HG03442 (cell line): ENCODE results near the gene CAPN2.
"Not testable (repeated sequence)": the region's sequence is repeated elsewhere in the genome, so short reads cannot be mapped to it uniquely, and the experiment has no call there.

Source experiments
- ATAC-seq: cut with Tn5 transposase; IDR thresholded peaks from one replicate; pipeline ENCODE4 v1.9.1; 2021; ENCODE audit warnings: mild to moderate bottlenecking, moderate library complexity; ENCODE audit not compliant: unreplicated experiment

CAPN2 gene

DNA sequence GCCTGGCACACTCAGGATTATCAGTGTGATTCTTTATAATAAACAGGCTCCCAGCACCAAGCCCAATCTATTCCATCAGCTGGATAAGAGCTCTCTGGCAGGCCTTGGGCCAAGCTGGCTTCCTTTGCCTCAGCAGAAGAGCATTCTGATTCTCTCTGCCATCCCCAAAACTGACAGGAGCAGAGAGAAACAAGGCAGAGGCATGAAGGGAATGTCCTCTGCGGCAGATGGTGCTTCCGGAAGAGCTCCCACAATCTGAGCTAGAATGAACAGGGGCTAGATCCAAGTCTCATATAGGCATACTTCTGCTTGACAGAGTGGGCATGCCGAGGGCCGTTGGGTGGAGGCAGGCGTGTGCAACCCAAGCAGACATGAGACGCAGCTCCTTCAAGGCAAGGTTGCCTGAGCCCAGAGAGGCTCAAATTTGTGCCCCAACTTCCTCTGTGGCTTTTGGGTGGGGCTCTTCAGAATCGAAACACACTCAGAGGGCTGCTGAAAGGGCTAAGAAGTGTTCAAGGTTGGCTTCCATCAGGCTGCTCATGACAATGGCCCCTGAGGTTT lies 4.0 kb downstream of the CAPN2 start:
- ATAC-seq: peak; percentile 38

DNA sequence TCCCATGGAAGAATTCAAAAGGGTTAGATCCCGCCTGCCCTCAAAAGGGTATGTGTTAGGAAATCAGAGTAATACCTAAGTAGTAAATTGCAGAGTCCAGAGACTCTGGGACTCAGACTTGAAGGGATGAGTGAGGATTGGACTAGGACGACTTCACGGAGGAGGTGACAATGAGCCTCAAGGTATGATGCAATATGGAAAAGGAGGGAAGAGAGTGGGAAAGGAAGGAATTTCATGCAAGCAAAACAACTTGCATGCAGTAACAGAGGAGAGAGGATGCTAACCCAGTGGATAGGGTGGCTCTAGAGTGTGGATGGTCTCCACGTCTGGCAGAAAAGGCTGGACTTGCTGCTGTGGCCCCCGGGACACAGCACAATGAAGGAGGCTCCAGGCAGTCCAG lies 4.8 kb downstream of the CAPN2 start:
- no peak for ATAC-seq

DNA sequence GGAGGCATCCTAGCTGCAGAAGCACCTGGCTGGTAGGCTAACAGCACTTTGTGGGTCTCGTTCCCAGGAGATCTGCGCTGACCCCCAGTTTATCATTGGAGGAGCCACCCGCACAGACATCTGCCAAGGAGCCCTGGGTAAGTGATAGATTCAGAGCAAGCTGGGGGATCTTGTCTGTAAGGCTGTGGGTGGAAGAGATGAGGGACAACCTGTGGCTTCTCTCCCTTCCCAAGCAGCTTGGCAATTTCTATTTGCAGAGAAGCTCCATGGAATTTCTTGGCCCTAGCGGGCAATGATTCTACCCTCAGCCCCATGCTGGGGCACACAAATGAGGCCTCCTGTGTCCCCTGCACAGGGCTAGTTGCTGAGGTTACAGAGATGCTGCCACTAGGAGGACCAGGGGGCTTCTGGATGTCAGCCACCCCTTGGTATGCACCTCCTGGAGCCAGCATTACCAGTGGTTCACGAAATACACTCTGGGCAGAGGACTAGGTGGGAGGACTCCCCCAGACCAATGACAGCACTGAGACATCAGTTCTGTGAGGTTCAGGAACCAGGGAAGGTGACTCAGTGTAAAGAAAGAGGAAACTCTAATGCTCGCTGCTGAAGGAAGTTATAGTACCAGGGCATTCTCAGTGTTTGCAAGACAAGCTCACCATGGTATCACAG lies 5.5 kb downstream of the CAPN2 start:
- no peak for ATAC-seq

DNA sequence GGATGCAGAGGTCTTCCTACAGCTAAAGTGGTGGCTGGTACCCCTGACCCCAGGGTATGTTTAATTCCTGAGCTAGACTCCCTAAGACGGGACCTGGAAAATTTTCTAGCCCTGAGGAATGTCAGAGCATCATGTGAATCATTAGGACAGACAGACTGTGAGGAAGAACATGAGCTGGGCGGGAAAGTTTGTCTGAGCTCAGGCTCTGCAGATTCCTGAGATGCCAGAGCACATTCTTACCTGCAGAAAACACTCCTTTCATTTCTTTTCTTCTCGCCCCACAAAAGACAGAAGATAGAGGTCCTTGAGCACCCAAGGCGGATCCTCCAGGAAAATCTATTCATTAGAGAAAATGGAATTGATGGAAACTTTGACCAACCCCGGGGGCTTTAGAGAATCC lies 6.5 kb downstream of the CAPN2 start:
- ATAC-seq: no peak

DNA sequence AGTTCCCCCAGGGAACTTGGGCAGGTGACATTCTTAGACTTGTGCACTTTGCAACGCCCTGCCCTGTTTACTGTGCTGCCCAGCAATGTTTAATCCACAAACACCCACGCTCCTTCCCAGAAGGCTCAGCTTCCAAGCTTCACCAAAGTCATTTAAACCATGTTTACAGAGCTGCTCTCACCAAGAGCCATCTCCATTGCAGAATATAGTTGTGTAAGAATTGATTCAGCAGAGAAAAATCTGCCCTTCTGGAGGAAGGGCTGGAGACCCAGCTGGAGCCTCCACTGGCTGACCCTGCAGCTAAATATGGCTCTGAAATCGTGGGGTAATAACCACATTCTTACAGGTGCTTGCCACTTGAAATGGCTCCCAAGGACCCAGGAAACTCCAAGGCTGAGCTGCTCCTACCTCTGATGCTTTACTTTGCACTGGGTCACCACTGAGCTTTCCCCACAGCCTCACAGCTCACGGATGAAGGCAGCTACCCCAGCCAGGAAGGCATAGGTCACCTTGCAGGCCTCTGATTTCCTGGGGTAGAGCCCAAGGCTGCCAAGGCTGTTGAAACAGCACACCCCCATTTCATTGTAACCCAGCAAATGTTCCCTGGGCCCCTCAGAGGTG lies 8.7 kb downstream of the CAPN2 start:
- ATAC-seq: no peak

DNA sequence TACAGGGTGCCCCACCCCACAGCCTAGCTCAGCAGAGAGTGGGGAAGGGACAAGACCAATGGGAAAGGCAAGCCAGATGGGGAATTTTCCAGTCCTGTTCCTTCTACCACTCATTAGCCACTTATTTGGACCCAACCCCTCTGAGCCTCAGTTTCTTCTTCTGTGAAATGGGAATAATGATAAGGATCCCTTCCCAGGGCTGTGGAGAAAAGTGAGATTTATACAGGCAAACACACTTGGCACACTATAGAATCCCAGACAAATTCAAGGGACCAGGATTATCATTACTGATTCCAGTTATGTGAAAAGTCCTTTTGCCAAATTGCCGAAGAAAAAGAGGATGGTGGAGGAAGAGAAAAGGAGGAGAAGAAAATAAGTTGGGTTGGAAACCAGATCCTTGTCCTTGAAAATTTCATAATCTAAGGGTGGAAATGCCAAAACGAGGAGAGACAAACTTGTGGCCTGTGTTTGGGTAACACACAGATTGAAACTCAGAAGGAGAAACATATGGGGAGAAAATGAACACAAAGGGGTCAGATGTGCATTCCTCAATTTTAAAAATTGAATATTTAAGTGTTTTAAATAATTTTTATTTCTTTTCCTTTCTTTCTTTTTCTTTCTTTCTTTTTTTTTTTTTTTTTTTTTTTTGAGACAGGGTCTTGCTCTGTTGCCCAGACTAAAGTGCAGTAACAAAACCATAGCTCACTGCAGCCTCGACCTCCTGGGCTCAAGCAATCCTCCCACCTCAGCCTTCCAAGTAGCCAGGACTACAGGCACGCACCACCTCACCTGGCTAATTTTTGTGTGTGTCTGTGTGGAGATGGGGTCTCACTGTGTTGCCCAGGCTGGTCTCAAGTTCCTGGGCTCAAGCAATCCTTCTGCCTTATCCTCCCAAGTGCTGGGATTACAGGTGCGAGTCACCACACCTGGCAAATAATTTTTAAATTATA lies 9.6 kb downstream of the CAPN2 start:
- ATAC-seq: no peak

DNA sequence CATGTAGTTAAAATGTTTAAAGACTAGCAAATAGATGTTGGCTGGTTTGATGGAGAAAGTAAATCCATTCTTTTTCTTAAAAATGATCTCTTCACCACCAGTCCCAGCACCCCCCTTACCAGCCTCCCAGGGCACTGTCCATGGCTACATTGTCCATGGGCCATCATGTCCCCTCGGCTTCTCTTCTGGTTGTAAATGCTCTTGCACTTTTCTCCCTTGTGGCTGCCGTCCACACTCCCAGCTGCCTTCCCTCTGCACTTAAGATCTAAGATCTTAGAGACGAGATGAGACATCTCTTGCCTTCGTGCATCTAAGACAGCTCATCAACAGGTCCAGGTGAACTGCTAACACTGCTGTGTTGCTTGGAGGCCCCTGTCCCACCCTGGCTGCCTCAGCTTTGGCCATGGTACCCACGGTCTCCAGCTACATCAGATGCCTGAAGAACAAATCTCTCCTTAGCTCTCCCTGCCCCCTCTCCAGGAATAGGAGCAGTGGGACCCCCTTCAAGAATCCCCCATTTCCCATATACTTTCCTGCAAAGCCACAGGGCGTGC lies 11.1 kb downstream of the CAPN2 start:
- ATAC-seq: no peak

DNA sequence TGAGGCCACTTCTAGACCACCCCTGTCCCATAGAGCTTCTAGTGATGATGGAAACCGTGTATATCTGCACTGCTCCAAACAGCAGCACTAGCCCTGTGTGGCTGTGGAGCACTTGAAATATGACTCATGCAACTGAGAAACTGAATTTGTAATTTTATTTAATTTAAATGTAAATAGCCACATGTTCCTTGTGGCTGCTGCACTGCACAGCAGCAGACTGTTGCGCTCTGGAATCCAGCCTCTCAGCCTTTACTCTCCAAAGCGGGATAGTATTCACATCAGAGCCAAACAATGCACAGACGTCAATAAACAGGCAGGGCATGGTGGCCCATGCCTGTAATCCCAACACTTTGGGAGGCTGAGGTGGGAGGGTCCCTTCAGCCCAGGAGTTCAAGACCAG lies 12.0 kb downstream of the CAPN2 start:
- ATAC-seq: no peak

DNA sequence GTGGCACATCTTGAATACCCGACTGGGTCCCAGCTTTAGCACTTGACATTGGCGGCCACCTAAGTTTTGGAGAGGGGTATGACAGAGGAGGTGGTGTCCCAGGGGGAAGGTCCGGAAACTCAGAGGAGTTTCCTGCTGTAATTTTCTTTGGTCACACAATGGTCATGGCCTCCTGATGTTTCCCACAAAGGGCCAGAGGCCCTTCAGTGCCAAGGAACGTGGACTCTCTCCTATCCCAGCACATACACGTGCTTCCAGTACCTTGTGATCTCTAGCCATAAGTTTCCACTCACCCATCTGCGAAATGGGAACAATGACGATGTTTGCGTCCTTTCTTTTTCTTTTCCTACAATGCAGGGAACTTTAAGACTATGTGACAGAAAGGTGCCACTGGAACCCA lies 13.2 kb downstream of the CAPN2 start:
- no peak for ATAC-seq

DNA sequence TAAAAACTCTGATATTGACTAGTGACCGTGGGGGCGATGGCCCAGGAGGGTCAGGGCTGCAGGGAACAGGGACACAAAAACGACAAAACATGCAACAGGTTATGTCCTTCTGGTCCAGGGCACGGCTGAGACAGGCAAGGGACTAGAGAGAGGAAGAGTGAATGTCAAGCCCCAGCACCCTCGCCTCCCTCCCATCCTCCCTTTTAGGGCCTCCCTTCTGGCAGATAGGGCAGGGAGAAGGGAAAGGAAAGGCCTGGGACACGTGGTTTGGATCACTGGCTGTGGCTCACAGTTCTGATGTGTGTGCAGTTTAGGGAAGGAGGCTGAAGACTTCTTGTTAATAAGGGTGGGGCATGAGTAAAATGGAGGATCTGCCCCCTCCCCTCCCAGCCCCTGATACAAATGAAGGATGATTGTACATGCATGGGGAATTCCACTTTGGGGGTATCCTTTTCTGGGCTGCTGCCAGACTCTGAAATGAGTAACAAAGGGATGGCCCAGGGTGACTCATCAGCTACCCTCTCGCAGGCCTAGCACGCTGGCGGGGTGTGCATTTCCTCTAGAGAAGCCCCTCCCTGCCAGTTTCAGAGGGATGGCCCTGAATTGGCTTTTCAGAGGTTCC lies 14.2 kb downstream of the CAPN2 start:
- ATAC-seq: peak; percentile 93

DNA sequence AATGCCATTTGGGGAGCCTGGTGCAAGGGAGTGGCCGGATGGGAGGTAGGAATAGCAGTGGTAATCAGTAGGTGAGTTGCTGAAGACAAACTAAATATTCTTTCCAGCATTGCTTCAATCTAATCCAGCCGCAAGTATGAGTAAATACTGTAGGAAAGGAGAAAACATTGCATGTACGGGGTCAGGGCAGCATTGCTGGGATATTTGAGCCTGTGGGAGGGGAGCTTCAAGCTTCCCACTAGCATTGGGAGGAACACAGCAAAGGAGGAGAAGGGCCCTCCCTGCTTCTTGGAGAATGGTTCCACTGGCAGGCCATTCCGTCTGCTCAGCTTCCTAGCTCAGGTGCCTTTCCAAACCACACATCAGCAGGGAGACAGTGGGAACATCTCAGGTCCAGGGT lies 15.2 kb downstream of the CAPN2 start:
- ATAC-seq: no peak

DNA sequence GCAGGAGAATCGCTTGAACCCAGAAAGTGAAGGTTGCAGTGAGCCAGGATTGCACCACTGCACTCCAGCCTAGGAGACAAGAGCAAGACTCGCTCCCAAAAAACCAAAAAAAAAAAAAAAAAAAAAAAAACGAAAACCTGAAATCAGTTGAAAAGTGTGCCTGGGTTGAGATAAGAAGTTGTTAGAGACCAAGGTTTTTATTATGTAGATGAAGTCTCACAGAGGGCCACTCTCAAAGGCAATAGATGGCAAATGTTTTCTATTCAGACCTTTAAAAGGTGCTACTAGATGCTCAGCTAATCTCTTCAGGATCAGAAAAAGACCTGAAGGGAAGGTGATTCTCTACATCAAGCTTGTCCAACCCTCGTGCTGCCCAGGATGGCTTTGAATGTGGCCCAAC lies 17.6 kb downstream of the CAPN2 start:
- ATAC-seq: no peak

DNA sequence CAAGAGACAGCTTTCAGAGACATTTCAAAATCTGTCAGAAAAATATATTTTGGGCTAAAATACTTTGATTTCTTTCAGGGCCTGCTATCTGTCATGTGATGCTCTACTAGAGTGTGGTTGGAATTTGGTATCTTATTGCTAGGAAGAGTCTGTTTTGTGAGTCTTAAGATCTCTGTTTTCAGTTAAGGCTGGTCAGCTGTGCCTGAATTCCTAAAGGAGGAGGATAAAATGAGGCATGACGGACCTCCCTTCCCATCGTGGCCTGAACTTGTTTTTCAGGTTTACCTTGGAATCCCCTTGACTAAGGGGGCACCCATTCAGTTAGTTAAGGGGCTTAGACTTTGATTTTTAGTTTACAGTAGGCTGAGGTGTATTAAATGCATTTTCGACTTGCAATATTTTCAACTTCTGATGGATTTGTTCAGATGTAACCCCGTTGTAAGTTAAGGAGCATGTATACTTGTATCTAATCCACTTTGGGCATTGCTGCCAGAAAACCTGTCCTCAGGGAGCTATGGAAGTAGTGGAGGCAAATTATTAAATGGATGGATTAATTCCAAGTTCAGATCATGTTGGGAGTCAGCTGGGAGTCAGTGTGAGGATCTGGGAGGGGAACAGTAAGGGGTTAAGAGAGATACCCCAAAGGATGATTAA lies 18.3 kb downstream of the CAPN2 start:
- ATAC-seq: no peak

DNA sequence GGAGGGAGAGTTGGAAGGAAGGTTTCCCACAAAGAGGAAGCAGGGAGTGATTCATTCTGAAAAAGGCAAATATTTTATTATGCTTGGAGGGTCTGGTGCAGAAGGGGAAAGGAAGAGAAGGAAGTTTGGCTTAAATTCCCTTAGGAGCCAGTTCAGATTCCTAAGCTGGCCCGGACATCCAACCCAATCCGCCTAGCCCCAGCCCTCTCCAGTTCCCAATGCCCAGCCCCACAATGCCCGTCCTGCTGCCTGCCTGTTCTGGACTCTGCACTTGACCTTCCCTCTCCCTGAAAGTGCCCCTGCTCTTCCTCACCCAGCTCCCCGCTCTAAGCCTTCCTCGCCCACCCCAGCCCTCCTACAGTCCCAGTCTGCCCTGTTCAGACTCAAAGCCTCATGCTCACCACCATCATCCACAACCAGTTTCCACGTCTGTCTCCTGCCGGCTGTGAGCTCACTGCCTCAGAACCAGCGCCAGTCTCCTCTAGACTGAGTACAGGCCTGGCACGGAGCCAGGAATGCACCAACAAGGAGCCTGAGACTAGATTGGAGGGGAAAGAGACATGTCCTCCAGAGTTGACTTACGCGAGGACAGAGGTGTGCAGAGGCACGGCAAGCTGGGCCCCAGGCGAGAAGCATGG lies 18.9 kb downstream of the CAPN2 start:
- ATAC-seq: no peak

DNA sequence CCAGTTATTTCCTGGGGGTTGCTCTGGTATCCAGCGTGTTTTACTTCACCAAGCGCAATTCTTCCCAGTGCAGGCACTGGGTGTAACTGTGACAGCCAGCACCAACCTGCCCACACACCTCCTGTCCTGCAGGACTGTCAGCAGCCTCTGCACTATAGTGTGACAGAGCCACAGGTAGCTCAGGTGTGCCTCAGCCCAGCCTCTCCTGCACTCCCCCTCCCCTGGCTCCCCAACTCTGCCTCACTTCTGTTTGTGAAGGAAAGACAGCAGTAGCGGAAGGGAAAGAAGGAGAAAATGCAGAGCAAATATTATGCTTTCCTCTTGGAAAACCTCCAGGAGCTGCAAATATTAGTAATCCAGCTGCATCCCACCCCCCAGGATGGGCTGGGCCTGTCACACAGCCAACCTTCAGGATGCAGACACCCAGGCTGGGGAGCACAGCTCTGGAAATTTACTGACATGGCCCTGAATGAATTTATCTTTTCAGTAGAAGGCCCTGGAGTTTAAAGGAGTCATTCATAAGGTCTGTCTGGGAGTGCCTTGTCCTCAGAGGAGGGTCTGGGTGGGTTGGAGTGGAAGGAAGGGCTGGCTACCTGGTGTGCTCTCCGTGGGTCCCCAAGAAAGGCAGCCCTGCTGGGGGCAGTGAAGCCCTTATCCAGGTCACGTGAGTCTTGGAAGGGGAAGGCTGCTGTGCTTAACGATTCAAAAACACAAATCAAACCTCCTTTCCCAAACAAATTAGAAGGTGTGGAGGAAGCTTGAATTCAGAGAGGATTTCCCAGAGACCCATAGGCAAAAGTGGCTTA lies 20.9 kb downstream of the CAPN2 start:
- no peak for ATAC-seq

DNA sequence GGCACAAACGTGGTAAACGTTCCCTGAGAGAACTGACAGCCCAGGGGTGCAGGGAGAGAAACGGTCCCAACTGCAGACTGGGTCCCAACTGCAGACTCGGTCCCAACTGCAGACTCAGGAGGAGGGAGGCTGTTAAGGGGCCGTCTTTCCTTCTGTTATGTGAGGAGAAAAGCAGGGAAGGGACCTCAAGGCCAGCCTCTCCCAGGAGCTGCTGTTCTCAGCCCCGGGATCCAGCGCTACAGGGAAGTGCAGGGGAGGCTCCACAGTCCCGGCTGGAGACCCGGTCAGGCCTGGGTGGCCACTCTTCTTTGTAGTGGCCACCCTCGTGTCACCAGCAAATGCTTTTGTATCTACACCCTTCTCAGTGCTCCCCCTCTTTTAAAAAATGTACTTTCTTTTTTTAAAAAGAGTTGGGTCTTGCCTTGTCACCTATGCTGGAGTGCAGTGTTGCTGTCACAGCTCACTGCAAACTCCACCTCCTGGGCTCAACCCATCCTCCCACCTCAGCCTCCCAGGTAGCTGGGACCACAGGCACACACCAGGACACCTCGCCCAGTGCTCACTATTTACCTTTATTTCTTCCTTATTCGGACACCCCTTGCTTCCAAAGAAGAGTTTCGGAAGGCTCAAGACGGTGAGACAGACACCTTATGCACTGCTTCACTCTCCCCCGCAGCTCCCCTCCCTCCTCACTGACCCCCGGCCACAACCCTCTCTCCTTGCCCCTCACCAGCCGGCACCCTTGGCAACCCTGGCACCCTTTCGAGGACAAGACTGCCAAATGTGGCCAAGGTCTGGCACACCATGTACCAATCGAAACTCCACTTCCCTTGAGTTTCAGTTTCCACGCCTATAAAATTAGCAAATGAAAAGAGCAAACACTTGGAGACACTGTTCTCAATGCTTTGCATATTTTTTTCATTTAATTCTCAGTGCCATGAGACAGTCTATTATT lies 21.8 kb downstream of the CAPN2 start:
- ATAC-seq: no peak

DNA sequence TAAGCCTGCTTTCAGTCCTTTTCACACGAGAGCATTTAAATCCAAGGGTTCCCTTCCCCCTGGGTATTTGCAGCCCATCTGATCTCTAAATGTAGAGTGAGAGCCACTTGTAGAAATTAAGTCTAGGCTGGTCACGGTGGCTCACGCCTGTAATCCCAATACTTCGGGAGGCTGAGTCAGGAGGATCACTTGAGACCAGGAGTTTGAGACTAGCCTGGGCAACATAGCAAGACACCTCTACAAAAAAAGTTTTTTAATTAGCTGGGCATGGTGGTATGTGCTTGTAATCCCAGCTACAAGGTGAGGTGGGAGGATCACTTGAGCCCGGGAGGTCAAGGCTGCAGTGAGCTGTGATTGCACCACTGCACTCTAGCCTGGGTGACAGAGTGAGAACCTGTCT lies 24.3 kb downstream of the CAPN2 start:
- not testable (repeated sequence) for ATAC-seq

DNA sequence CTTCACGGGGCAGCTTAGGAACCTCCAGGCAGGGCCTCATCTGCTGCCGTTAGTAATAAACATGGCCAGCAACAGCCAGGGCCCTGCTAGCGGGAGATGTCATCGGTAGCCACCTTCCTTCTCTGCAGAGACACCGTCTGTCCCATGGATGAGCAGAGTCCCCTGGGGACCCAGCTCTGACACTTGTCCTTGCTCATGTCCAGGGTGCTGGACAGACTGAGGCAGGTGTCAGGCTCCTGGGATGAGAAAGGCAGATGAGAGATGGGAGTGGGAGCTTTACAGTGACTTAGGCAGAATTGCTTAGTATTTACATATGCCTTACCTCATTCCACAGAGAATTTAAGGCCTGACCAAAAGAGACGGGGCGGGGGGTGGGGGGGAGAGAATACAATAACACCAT lies 25.0 kb downstream of the CAPN2 start:
- no peak for ATAC-seq
